Urothelium cell line (cell line): ENCODE data around the gene STARD3NL.
A peak's percentile ranks its signal among the peaks of the same experiment; 100 is the strongest.
"Not testable (repeated sequence)": the region's sequence is repeated elsewhere in the genome, so short reads cannot be mapped to it uniquely, and the experiment has no call there.

Experiments used
- DNase-seq: peaks from one replicate; pipeline ENCODE4 v3.0.0; 2011; ENCODE audit warnings: low spot score, mixed read lengths
- FAIRE-seq: peaks from 2 replicates; lab custom pipeline; 2011; peaks lifted over from hg19 to GRCh38; lab: Jason Lieb, UNC

Gene STARD3NL, protein sequence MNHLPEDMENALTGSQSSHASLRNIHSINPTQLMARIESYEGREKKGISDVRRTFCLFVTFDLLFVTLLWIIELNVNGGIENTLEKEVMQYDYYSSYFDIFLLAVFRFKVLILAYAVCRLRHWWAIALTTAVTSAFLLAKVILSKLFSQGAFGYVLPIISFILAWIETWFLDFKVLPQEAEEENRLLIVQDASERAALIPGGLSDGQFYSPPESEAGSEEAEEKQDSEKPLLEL

DNA sequence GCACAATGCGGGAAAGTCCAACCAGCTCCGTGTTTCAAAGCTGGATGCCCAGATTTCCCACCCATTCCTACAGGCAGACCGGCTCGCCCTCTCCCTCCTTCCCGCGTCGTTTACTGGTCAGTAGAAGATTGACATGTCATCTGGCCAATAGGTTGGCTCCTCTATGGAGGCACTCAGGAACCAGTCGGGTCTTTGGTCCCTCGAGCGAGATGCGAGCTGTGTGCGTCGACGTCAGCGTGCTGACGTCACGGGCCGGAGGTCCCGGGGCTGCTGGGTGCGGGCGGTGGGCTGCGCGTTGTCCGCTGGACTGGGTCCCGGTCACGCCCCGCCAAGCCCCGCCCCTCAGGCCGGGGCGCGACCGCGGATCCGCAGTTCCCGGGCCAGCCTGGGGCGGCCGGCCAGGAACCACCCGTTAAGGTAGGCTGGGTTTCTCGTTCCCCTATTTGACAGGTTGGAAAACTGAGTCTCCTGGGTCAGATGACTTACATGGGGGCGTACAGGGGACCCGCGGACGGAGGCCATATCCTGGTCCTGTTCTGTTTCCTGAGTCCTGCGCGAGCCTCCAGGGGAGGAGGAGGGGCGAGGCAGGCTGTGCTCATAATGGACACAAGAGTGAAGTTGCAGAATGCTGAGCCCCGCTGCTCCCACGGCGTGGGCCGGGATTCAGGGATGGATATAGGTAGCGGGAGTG, at the start of gene STARD3NL:
TSS of gene STARD3NL (plus strand) at position 242 of the 691 bp plus-strand sequence. CDS start 29,260 bp downstream, outside the sequence.
- DNase-seq (peak; percentile 99), FAIRE-seq (peak; percentile 99)

DNA sequence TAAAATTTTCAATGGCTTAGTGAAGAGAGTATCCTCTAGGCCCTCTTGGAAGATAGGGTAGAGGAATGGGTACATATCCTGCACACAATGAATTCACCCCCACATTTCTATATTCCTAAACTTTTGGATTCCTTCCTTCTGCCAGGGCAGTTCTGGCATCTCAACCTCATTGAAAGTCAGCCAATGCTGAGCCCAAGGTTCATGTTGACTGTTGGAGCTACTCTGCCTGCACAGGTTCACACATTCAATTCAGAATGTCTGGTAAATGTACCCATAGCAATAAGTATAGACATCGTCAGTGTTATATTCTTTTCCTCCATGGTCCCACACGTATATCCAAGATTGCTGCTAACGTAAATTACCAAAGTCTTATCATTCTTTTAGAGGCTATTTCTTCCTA, 48.9 kb upstream of the STARD3NL start:
- no peak for FAIRE-seq
- DNase-seq, result no peak

DNA sequence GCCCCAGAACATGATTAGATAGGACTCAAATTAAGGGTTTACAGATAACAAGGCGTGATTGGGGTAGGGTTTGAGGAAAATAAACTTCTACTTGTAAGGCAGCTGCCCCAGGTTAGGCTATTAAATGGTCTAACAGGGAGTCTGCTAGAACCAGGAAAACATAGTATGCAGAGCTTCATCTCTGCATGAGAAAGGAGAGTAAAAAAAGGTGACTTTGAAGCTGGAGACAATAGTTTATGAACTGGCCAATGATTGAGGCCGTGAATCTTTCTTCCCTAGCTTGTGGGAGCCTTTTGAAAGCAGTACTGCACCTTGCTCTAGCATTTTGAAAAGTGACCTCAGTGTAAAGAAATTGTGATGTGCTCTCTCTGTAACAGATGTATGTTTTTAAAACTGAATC, 48.5 kb upstream of the STARD3NL start:
- FAIRE-seq, result no peak
- no peak for DNase-seq

DNA sequence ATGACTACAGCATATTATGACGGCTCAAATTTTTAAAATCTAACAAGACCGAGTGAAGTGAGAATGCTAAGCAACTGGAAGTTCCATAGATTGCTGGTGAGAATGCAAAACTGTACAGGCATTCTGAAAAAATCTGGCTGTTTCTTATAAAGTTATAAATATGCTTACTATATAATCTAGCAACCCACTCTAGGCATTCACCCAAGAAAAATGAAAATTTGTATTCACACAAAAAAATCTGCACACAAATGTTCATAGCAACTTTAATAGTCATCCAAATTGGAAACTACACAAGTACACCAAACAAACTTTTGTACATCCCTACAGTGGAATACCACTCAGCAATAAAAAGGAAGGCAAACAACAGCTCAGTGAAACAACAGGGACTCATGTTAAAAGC, 39.9 kb upstream of the STARD3NL start:
- FAIRE-seq (no peak), DNase-seq (no peak)

DNA sequence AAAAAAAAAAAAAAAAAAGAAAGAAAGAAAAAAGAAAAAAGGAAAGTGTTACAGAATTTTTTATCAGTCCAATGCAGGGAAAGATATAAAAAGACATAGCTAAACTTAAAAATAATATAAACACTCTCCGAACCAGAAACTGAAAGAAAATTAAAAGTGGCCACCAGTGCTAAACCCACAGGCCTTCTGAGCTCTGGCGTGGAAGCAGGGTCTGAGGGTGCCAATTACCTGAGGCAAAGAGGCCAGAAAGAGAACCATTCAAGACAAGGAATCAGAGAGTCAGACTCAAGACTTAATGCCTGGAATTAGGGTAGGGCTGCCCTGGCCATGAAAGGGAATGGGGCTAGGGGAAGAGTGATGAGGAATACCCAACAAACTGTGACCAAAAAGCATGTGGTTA, 36.9 kb upstream of the STARD3NL start:
- FAIRE-seq, result no peak

DNA sequence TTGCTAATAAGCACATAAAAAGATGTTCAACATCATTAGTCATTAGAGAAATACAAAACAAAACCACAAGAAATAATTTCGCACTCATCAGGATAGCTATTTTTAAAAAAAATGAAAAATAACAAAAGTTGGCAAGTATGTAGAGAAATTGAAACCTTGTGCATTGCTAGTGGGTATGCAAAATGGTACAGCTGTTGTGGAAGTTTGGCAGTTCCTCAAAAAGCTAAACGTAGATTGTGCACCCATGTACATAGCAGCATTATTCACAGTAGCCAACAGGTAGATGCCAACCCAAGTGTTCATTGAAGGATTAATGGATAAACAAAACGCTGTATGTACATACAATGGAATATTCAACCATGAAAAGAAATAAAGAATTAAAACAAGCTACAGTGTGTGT, 35.3 kb upstream of the STARD3NL start:
- FAIRE-seq, result no peak
- no peak for DNase-seq

More for the DNA sequence above, 36.9 kb upstream of the STARD3NL start:
- DNase-seq, result no peak

DNA sequence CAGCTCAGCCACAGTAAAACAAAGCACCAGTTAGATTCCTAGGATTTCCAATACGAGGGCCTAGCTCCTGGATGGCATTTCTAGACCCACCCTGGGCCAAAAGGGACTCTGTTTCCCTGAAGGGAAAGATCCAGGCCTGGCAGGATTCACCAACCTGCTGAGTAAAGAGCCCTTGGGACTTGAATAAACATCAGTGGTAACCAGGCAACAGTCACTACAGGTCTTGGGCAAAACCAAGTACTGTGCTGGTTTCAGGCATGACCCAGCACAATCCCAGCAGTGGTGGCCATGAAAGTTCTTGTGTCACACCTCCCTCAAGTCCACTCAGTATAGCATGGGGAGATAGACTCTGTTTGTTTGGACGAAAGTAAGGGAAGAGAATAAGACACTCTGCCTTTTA, 31.0 kb upstream of the STARD3NL start:
- DNase-seq (no peak), FAIRE-seq (no peak)

DNA sequence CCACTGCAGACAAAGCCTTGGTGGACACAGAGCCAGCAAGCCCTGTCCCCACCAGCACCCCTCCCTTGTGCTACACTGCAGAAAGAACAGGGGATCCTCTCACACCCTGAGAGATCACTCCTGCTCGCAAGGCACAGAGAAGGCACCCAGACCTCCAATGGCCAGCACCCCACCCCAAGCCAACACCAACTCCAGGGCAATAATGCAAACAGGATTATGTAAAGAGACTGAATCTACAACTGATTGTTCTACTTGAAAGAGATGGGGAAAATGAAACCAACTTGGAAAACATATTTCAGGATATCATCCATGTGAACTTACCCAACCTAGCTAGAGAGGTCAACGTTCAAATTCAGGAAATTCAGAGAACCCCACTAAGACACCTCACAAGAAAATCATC, 26.5 kb upstream of the STARD3NL start:
- no peak for DNase-seq
- FAIRE-seq, result no peak

DNA sequence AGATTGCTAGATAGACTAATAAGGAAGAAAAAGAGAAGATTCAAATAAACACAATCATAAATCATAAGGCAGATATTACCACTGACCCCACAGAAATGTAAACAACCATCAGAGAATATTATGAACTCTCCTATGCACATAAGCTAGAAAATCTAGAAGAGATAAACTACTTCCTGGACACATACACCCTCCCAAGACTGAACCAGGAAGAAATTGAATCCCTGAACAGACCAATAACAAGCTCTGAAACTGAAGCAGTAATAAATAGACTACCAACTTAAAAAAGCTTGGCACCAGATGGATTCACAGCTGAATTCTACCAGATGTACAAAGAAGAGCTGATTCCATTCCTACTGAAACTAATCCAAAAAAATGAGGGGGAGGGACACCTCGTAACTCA, 24.5 kb upstream of the STARD3NL start:
- FAIRE-seq (no peak), DNase-seq (no peak)

DNA sequence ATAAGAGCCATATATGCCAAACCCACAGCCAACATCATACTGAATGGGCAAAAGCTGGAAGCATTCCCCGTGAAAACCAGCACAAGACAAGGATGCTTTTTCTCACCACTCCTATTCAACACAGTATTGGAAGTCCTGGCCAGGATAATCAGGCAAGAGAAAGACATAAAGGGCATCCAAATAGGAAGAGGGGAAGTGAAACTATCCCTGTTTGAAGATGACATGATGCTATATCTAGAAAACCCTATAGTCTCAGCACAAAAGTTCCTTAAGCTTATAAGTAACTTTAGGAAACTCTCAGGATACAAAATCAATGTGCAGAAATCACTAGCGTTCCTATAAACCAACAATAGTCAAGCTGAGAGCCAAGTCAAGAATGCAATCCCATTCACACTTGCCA, 23.8 kb upstream of the STARD3NL start:
- FAIRE-seq (no peak), DNase-seq (no peak)

DNA sequence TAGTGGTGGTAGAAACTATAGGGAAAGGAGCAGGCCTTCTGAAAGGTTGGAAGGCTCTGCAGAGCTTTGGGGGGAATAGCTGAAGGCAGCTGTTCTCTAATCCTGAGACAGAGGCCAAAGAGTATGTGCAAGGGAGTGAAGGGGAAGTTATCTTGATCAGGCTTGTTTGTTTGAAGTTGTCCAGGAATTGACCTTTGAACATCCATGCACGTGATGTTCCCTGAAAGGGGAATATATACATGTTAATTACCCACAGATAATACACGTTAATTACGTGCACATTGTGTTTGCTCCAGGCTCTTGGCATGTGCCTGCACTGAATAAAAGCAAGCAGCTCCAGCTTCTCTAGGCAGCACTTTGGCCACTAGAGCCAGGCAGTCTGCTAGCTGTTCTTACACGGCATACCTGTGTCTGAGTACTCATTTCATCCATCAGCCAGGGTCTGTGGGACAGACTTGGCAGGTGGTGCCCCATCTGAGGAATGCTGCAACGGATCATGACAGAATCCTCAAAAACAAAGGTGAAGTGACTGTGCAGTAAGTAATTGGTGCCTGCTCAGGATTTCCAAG, 18.0 kb upstream of the STARD3NL start:
- FAIRE-seq (no peak), DNase-seq (no peak)

DNA sequence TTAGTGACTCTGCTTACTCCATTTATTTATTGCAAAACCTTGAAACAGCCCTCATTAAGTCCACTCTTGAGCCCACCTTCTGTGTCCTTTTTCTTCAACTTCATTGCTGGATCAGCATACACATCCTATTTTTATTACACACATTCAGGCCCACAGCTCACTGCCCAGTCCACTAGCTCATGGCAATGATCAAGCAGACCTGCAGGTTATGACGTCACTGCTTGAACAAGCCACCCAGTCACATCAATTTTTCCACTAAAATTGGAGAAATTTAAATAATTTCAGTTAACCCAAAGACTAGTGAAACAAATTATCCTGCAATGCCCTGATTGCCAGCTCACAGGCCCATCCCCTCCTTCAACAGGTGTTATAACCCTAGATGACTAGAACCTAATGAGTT, 16.0 kb upstream of the STARD3NL start:
- FAIRE-seq (no peak), DNase-seq (no peak)

DNA sequence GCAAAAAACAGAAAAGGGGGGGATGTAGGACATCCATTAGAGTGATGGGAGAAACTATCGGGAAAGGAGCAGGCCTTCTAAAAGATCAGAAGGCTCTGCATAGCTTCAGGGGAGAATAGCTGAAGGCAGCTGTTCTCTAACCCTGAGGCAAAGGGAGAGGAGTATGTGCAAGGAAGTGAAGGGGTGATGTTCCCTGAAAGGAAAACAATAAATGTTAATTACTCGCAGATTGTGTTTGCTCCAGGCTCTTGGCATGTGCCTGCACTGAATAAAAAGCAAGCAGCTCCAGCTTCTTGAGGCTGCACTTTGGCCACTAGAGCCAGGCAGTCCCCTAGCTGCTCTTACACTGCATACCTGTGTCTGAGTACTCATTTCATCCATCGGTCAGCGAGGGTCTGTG, 14.4 kb upstream of the STARD3NL start:
- no peak for DNase-seq
- FAIRE-seq, result no peak

DNA sequence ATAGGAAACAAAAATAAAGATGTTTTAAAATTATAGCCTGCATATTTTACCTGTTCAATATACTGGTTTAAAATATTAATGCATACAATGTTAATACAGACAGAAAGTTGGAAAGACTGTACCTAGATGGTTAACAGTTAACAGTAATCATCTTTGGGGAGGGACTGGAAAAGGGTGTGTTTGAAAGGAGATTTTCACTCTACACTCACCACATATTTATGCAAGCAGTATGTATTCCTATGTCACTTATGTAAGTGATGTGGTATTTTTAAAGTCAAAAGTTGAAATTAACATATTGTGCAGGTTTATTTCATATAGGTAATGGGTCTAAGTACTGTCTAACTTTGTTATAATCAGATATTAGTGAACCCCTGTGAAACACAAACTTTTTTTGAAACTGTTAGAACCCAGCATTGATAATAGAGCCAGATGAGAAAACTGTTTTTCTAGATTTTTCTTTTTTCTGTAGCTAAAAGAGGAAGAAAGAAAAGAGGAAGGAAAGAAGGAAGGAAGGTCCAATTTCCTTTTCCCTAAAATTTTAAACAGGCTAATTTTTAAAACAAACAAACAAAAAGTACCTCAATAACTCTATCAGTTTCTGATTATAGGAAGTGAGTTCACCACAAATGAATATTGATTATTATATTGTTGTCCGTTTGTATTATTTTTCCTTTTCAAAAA, 9.0 kb upstream of the STARD3NL start:
- DNase-seq (no peak), FAIRE-seq (no peak)

DNA sequence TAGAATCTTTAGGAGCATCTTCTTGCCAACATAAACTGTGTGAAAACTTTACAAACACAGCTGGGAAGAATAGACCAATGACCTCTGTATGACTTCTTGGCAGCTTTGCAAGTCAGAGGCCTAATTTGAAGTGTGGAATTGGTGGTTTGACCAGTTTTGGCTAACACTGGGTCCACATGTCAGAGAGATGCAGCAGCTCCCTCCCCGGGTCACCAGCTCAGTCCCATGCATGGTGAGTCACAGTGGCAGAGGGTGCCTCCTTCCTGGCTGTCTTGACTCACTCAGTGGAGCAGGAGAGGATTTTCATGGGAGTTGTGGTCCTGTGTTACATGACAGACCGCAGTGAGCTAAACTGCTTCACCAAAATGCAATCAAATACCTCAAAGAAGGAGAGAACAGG, 8.2 kb upstream of the STARD3NL start:
- peak; percentile 98 for FAIRE-seq
- peak; percentile 89 for DNase-seq

DNA sequence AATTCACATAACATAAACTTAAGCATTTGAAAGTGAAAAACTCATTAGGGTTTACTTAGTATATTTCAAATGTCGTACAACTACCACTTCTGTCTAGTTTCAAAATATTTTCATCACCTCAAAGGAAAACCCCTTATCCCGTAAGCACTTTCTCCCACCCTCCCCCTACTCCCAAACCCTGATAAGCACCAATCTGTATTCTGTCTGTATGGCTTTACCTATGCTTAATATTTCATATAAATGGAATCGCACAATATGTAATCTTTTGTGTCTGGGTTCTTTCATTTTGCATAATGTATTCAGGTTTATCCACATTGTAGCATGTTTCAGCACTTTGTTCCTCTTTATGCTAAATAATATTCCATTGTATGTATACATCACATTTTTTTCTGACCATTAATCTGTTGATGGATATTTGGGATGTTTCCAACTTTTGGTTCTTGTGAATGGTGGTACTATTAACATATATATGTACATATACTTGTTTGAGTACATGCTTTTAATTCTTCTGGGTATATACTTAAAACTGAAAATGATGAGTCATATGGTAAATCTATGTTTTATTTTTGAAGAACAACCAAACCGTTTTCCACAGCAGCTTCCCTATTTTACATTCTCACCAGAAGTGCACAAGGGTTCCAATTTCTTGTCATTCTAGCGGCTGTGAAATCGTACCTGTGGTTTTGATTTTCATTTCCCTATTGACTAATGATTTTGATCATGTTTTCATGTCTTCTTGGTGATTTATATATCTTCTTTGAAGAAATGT, 6.2 kb upstream of the STARD3NL start:
- DNase-seq (no peak), FAIRE-seq (no peak)

DNA sequence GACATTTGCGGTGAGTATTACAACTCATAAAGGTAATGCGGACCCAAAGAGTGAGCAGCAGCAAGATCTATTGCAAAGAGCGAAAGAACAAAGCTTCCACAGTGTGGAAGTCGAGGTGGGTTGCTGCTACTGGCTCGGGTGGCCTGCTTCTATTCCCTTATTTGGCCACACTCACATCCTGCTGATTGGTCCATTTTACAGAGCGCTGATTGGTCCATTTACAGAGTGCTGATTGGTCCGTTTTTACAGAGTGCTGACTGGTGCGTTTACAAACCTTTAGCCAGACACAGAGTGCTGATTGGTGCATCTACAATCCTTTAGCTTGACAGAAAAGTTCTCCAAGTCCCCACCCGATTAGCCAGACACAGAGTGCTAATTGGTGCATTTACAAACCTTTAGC, 2.5 kb upstream of the STARD3NL start:
- not testable (repeated sequence) for DNase-seq, FAIRE-seq

DNA sequence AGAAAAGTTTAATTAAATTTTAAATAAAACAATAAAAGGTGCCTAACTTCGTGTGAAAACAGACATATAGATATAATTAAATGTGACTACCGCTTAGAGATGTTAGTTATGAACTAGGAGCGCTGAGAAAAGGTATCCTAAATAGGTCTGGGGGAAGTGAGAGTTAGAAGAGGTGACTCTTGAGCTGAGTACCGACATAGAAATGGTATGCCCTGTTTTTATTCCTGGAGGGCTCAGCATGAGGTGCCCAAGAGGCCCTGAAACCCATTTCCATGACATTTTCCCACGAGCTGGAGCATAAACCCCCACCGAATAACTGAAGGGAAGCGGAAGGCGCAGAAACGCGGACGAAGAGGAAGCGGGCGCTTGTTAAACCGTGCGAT, 433 bp upstream of the STARD3NL start:
- DNase-seq (no peak), FAIRE-seq (no peak)

DNA sequence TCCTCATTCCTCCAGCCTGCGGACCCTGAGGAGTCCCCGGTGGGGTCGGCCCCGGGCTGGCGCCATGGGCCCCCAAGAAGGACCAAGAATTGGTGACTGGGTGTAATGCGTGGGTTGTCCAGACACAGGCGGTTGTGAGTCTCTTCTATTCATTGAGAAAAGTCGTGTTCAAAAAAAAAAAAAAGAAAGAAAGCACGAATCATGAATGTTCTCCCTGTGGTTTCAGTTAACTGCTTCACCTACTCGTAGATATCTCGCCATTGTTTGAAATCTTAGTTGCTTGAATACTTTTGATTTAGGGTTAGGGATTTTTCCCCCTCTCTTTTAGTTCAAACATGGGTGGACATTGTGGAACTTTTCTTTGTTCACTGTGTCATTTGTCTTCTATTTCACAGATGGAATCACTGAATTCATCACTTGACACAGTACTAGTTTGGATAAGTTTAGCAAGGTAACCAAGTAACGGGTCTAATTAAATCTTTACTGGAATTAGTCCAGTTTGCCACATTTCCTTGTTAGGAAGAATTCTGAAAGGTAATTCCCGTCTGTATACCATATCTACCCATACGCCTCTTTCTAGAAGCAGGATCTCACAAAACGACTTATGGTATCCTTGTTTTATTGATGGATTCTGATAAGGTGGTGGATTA, 775 bp downstream of the STARD3NL start:
- no peak for FAIRE-seq
- DNase-seq, result peak; percentile 55

DNA sequence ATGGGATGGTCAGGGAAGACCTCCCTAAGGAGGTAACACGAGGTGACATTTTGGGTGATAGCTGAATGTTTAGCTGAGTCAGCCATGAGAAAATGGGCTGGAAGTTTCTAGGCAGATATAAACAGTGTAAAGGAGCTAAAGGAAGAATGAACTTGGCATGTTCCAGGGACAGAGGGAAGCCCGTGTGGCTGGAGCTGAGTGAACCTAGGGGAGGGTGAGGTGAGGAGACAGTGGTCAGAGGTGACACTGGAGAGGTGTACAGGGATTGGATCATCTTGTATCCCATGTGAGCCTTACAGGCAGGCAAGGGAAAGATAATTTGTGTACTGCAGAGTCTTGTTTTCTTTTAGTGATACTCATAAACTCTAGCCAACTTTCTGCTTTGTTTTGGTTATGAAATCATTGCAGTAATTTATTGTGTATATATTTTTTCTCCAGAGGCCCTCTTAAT, 1.8 kb downstream of the STARD3NL start:
- FAIRE-seq (peak; percentile 59), DNase-seq (no peak)
